ENCODE measurements around the gene BCL11B.

The BCL11B gene

DNA sequence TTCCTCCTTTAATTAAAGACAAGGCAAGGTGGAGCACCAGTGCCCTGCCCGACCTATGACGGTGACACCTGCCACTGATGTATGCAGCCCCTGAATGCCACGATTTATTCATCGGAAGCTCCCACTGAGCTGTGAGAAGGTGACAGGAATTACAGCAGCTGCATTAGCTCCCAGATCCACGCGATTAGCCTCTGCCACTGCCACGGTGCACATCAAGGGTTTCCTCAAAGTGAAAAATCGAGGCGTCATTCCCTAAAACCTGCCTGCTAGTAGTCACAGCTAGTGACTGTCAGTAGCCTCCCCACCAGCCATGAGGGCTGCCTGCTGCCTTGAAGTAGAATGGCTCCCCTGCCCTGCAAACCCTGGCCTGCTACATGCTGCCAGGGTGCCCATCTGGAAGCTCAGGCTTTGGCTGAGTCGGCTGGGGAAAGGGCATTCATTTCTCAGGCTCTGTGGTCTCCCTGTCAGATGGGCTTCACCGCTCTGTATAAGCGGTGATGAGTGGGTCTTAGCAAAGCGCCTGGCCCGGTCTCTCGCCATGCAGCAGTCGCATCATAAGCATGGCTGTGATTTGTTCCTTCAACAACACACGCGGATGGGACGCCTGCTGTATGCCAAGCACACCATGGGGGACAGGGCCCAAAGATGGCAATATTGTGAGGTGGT is 8.2 kb upstream of the BCL11B start:
- TF ChIP-seq, protein P1, sequence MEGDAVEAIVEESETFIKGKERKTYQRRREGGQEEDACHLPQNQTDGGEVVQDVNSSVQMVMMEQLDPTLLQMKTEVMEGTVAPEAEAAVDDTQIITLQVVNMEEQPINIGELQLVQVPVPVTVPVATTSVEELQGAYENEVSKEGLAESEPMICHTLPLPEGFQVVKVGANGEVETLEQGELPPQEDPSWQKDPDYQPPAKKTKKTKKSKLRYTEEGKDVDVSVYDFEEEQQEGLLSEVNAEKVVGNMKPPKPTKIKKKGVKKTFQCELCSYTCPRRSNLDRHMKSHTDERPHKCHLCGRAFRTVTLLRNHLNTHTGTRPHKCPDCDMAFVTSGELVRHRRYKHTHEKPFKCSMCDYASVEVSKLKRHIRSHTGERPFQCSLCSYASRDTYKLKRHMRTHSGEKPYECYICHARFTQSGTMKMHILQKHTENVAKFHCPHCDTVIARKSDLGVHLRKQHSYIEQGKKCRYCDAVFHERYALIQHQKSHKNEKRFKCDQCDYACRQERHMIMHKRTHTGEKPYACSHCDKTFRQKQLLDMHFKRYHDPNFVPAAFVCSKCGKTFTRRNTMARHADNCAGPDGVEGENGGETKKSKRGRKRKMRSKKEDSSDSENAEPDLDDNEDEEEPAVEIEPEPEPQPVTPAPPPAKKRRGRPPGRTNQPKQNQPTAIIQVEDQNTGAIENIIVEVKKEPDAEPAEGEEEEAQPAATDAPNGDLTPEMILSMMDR (IDR thresholded peaks at IDR 0.05; ENCODE audit: low read depth, low read length, missing control alignments), result no peak
- DNase-seq (ENCODE audit: low read depth), result no peak
- in situ Hi-C loops (cut with HindIII; ENCODE audit: low sequenced_read_pairs), result no loop called here
- no peak overlapping the region for H3K4me3 ChIP-seq (ENCODE audit: low read depth, low read length)

DNA sequence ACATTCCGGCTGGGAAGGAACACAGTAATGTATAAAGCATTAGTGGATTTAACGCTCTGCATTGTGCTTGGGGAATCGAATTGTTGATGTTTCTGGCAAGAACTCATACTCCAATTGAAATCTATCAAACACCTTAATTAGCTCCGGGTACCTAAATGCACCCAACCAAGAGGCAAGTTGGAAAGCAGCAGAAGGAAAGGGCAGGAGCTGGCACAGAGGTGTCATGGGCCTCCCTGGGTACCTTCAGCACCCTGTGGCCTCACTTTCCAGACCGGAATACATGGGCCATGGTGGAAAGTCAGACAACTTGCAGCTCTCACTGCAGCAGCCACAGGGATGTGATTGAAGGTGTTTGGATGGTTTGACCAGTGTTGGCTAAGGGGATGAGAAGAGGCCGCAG is 6.8 kb upstream of the BCL11B start:
- in situ Hi-C loops (cut with HindIII; ENCODE audit: low sequenced_read_pairs), result no loop called here
- TF ChIP-seq, protein P1 (IDR thresholded peaks at IDR 0.05; ENCODE audit: low read depth, low read length, missing control alignments), result no peak
- H3K4me3 ChIP-seq (ENCODE audit: low read depth, low read length), result no peak overlapping the region
- DNase-seq (ENCODE audit: low read depth), result no peak

DNA sequence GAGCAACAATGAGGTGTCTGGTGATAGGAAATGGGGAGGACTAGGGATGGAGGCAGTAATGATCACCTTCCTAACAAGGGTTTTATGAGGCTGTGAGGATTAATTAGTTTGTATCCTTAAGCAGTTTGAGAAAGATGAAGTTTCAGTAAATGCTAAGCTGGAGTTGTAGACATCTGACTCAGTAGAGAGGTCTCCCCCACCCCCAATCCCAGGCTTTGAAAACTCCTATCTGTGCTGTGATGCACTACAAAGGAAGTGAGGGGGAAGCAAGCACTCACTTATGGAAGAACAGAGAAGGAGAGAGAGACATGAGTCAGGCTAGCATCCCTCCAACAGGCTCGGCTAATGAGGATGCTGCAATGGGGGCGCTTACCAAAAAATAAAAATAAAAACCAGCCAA is 5.5 kb upstream of the BCL11B start:
- no peak overlapping the region for H3K4me3 ChIP-seq (ENCODE audit: low read depth, low read length)
- TF ChIP-seq, protein P1 (IDR thresholded peaks at IDR 0.05; ENCODE audit: low read depth, low read length, missing control alignments), result no peak
- in situ Hi-C loops (cut with HindIII; ENCODE audit: low sequenced_read_pairs), result no loop called here

DNA sequence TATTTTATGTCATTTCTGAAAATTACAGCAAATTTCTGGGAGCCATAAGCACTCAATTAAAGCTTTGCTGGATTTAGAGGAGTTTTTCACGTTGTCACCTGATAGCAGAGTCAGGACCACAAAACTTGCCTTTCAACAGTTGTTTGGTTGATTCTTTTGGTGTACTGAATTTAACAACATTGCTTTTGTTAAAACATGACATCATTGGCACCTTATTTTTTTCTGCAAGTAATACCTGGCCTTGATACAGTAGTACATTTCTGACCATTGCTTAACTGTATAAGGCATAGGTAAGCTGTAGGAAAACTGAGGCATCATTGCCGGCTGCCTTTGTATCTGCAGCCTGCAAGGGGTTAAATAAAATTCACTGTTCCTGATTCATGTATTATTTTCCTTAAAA is 4.5 kb upstream of the BCL11B start:
- H3K4me3 ChIP-seq (ENCODE audit: low read depth, low read length), result no peak overlapping the region
- in situ Hi-C loops (cut with HindIII; ENCODE audit: low sequenced_read_pairs), result no loop called here
- no peak for DNase-seq (ENCODE audit: low read depth)
- TF ChIP-seq, protein P1 (IDR thresholded peaks at IDR 0.05; ENCODE audit: low read depth, low read length, missing control alignments), result no peak

More for the DNA sequence above, 5.5 kb upstream of the BCL11B start:
- DNase-seq (ENCODE audit: low read depth), result no peak

DNA sequence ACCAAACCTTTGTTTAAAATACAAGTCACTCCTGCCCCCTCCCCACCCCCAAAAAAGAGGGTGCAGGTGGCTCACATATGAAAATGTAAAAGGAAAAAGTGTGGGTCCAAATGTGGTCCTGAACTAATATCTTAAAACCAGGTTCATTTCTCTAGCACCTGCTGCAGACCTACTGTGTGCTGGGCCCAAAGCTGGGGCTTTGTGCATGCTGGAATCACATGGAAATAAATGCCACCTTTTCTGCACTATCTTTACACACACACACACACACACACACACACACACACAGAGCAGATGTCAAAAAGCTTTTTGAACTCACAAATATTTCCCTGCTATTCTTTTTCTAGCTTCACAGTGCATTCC is 3.2 kb upstream of the BCL11B start:
- no peak overlapping the region for H3K4me3 ChIP-seq (ENCODE audit: low read depth, low read length)
- in situ Hi-C loops (cut with HindIII; ENCODE audit: low sequenced_read_pairs), result no loop called here
- no peak for DNase-seq (ENCODE audit: low read depth)
- TF ChIP-seq, protein P1 (IDR thresholded peaks at IDR 0.05; ENCODE audit: low read depth, low read length, missing control alignments), result no peak

GRCh38 chr14:99274346-99275221 is 2.6 kb upstream of the BCL11B start:
- peak overlapping the region; percentile 42 for H3K4me3 ChIP-seq (ENCODE audit: low read depth, low read length)
- TF ChIP-seq, protein P1 (IDR thresholded peaks at IDR 0.05; ENCODE audit: low read depth, low read length, missing control alignments), result peak; percentile 46
- DNase-seq (ENCODE audit: low read depth), result peak; percentile 57
- in situ Hi-C loops (cut with HindIII; ENCODE audit: low sequenced_read_pairs), result no loop called here
